IPS-20b (cell line): ENCODE results near the gene NBPF4.

Experiments
- H3K27ac ChIP-seq: one replicate; pipeline ENCODE4 v1.5.1; 2013; ENCODE audit warnings: low read length
- H3K27me3 ChIP-seq: 2 replicates; pipeline ENCODE4 v1.6.1; 2013; ENCODE audit warnings: mild to moderate bottlenecking, low read length, inconsistent platforms; ENCODE audit not compliant: insufficient read depth
- H3K36me3 ChIP-seq: 2 replicates; pipeline ENCODE4 v1.6.1; 2013; ENCODE audit warnings: low read depth, mild to moderate bottlenecking, inconsistent platforms, low read length, moderate library complexity; ENCODE audit not compliant: insufficient read depth
- H3K4me1 ChIP-seq: 2 replicates; pipeline ENCODE4 v1.6.1; 2013; ENCODE audit warnings: mild to moderate bottlenecking, control low read depth, inconsistent platforms, low read length, moderate library complexity; ENCODE audit not compliant: insufficient read depth
- H3K4me3 ChIP-seq: 2 replicates; pipeline ENCODE4 v1.5.1; 2013; ENCODE audit warnings: mild to moderate bottlenecking, low read length, inconsistent platforms
- H3K9ac ChIP-seq: 2 replicates; pipeline ENCODE4 v1.6.1; 2013; ENCODE audit warnings: low read depth, mild to moderate bottlenecking, inconsistent platforms, low read length, moderate library complexity
- H3K9me3 ChIP-seq: 2 replicates; pipeline ENCODE4 v1.6.1; 2013; ENCODE audit warnings: mild to moderate bottlenecking, low read depth, low read length, inconsistent platforms; ENCODE audit not compliant: insufficient read depth

NBPF4 gene

GRCh38 chr1:108201687-108202086, 42.2 kb downstream of the NBPF4 start:
- Histone ChIP-seq H3K9me3 (no peaks in the 10 kb centered on the region), H3K9ac (no peak overlapping the region), H3K4me3 (no peak overlapping the region), H3K27me3 (peaks cover 30% of the 10 kb centered on the region), H3K36me3 (peaks cover 5% of the 10 kb centered on the region; the same call in 1 of the 2 replicates), H3K27ac (no peak overlapping the region), H3K4me1 (peaks cover 7% of the 10 kb centered on the region; the same call in 1 of the 2 replicates)

- peaks cover 5% of the 10 kb centered on the region; the same call in 1 of the 2 replicates for H3K36me3 ChIP-seq
- no peak overlapping the region for H3K27ac ChIP-seq
- peaks cover 30% of the 10 kb centered on the region for H3K27me3 ChIP-seq
- H3K9ac ChIP-seq = peak overlapping the region; percentile 78; the same call in 1 of the 2 replicates
- H3K9me3 ChIP-seq = no peaks in the 10 kb centered on the region
- H3K4me1 ChIP-seq = peaks cover 7% of the 10 kb centered on the region; the same call in 1 of the 2 replicates
- H3K4me3 ChIP-seq = peak overlapping the region; percentile 87
Measured at GRCh38 chr1:108200687-108201051, 43.2 kb downstream of the NBPF4 start.

- Histone ChIP-seq H3K27me3 (peaks cover 30% of the 10 kb centered on the region), H3K27ac (no peak within 1 kb of the TSS), H3K9ac (peak within 1 kb of the TSS; percentile 78), H3K36me3 (peaks cover 7% of the 10 kb centered on the region), H3K9me3 (no peaks in the 10 kb centered on the region), H3K4me3 (peak within 1 kb of the TSS; percentile 87), H3K4me1 (peaks cover 7% of the 10 kb centered on the region; the same call in 1 of the 2 replicates)
Measured at GRCh38 chr1:108199781-108200686, 43.8 kb downstream of the NBPF4 start, which contains the start of gene SLC25A24. Gene SLC25A24, minus strand, starts transcription at chr1:108200343. Its CDS starts 205 bp downstream, at chr1:108200138.

- H3K4me3 ChIP-seq = peak overlapping the region; percentile 87
- peaks cover 15% of the 10 kb centered on the region for H3K36me3 ChIP-seq
- no peak overlapping the region for H3K27ac ChIP-seq
- peaks cover 30% of the 10 kb centered on the region for H3K27me3 ChIP-seq
- peak overlapping the region; percentile 50; the same call in 1 of the 2 replicates for H3K9ac ChIP-seq
- H3K4me1 ChIP-seq = peaks cover 7% of the 10 kb centered on the region; the same call in 1 of the 2 replicates
- H3K9me3 ChIP-seq = no peaks in the 10 kb centered on the region
Measured at GRCh38 chr1:108199201-108199691, 44.6 kb downstream of the NBPF4 start.

GRCh38 chr1:108194051-108194450, 49.8 kb downstream of the NBPF4 start:
- peaks cover 7% of the 10 kb centered on the region; the same call in 1 of the 2 replicates for H3K4me1 ChIP-seq

GRCh38 chr1:108193333-108193732, 50.5 kb downstream of the NBPF4 start:
- H3K9ac ChIP-seq = no peak overlapping the region
- H3K9me3 ChIP-seq = no peaks in the 10 kb centered on the region
- H3K27me3 ChIP-seq = no peaks in the 10 kb centered on the region
- H3K4me3 ChIP-seq = no peak overlapping the region
- H3K4me1 ChIP-seq = peaks cover 2% of the 10 kb centered on the region; the same call in 1 of the 2 replicates
- peaks cover 23% of the 10 kb centered on the region for H3K36me3 ChIP-seq
- no peak overlapping the region for H3K27ac ChIP-seq

More at GRCh38 chr1:108194051-108194450, 49.8 kb downstream of the NBPF4 start:
- Histone ChIP-seq H3K4me3 (no peak overlapping the region), H3K9ac (no peak overlapping the region), H3K36me3 (peaks cover 23% of the 10 kb centered on the region), H3K9me3 (no peaks in the 10 kb centered on the region), H3K27ac (no peak overlapping the region), H3K27me3 (peaks cover 7% of the 10 kb centered on the region; the same call in 1 of the 2 replicates)

- no peak overlapping the region for H3K4me3 ChIP-seq
- H3K9me3 ChIP-seq = no peaks in the 10 kb centered on the region
- H3K4me1 ChIP-seq = no peaks in the 10 kb centered on the region
- H3K27ac ChIP-seq = no peak overlapping the region
- no peaks in the 10 kb centered on the region for H3K27me3 ChIP-seq
- H3K9ac ChIP-seq = no peak overlapping the region
- H3K36me3 ChIP-seq = peaks cover 21% of the 10 kb centered on the region
Measured at GRCh38 chr1:108192581-108192980, 51.3 kb downstream of the NBPF4 start.

- Histone ChIP-seq H3K27me3 (no peaks in the 10 kb centered on the region), H3K9ac (no peak overlapping the region), H3K4me1 (no peaks in the 10 kb centered on the region), H3K9me3 (no peaks in the 10 kb centered on the region), H3K4me3 (no peak overlapping the region), H3K36me3 (peaks cover 18% of the 10 kb centered on the region), H3K27ac (no peak overlapping the region)
Measured at GRCh38 chr1:108190686-108191416, 53.0 kb downstream of the NBPF4 start.

- H3K9me3 ChIP-seq = no peaks in the 10 kb centered on the region
- no peaks in the 10 kb centered on the region for H3K27me3 ChIP-seq
- H3K36me3 ChIP-seq = peaks cover 19% of the 10 kb centered on the region
- no peak overlapping the region for H3K9ac ChIP-seq
- no peak overlapping the region for H3K4me3 ChIP-seq
- no peaks in the 10 kb centered on the region for H3K4me1 ChIP-seq
- H3K27ac ChIP-seq = no peak overlapping the region
Measured at GRCh38 chr1:108190001-108190634, 53.8 kb downstream of the NBPF4 start.

GRCh38 chr1:108188801-108189200, 55.1 kb downstream of the NBPF4 start:
- Histone ChIP-seq H3K4me1 (no peaks in the 10 kb centered on the region), H3K9me3 (no peaks in the 10 kb centered on the region), H3K36me3 (peaks cover 20% of the 10 kb centered on the region), H3K4me3 (no peak overlapping the region), H3K9ac (no peak overlapping the region), H3K27ac (no peak overlapping the region), H3K27me3 (no peaks in the 10 kb centered on the region)
